Measurements from ENCODE around the gene CERS6.

DNA sequence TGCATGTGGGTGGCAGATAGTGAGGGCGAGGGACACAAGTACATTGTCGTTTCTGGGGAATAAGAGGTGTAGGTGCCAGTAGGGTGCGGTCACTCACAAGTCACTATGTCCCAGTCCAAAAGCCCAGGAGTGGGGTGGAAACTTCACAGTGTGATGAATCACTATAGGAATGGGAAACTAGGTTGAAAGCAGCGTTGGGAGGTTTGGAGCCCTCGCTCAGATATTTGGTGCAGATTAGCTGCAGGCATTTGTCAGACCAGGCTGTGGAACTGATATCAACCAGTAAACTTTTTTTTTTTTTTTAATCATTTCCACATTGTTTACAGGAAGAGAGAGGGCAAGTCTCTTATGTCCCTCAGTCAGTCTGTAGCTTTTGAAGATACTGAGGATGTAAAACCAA lies 121.8 kb downstream of the CERS6 start:
- TF ChIP-seq, protein P1, sequence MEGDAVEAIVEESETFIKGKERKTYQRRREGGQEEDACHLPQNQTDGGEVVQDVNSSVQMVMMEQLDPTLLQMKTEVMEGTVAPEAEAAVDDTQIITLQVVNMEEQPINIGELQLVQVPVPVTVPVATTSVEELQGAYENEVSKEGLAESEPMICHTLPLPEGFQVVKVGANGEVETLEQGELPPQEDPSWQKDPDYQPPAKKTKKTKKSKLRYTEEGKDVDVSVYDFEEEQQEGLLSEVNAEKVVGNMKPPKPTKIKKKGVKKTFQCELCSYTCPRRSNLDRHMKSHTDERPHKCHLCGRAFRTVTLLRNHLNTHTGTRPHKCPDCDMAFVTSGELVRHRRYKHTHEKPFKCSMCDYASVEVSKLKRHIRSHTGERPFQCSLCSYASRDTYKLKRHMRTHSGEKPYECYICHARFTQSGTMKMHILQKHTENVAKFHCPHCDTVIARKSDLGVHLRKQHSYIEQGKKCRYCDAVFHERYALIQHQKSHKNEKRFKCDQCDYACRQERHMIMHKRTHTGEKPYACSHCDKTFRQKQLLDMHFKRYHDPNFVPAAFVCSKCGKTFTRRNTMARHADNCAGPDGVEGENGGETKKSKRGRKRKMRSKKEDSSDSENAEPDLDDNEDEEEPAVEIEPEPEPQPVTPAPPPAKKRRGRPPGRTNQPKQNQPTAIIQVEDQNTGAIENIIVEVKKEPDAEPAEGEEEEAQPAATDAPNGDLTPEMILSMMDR (IDR thresholded peaks at IDR 0.05) = no peak
- TF ChIP-seq POLR2A (IDR thresholded peaks at IDR 0.05) = no peak
